ENCODE measurements around the gene TOM1L2. TPM values are rescaled to one million over a fixed set of nuclear protein-coding genes. Genes with fewer than 3 reads are reported as not detected.

Gene TOM1L2
- total RNA-seq, 1 donor from 2014 or later, result 27.1 TPM

GRCh38 chr17:17899486-17899885, 72.7 kb downstream of the TOM1L2 start:
- DNase-seq, result no peak

- no peak for DNase-seq
These were observed 73.5 kb downstream of the TOM1L2 start for GRCh38 chr17:17898673-17899072.

DNA sequence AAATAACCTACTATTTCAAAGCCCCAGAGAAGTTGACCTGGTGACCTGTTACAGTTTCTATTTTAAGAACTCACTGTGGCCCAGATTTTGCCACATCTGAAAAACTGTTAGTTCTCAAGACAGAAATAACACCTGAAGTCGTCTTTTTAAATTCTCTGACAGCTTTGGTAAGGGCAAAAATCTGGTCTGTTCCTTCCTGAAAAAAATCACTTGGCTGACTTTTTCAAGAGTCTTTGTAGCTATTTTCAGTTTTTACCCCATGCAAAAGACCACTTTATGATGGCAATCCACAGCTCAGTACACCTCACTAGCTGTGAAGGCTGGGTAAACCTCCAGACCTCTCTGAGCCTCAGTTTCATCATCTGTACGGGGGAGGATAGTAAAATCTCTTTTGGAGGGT, 74.8 kb downstream of the TOM1L2 start:
- DNase-seq, result no peak

DNA sequence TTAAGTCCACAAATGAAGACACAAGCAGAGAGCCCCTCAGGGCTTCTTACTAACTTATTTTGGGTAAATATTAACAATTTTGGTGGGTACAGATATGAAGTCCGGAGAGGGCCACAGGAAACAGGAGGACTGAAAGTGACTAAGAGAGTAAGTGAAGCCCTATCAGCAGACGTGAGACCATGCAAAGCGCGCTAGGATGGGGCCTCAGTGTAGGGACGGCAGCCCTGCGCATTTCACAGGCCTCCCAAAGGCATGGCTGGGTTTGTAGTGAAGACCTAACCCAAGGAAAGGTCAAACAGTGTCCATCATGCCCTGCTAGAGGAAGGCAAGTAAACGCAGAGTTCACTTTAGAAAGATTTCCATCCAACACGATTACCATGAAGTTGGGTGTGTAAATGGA, 75.5 kb downstream of the TOM1L2 start:
- DNase-seq, result no peak

DNA sequence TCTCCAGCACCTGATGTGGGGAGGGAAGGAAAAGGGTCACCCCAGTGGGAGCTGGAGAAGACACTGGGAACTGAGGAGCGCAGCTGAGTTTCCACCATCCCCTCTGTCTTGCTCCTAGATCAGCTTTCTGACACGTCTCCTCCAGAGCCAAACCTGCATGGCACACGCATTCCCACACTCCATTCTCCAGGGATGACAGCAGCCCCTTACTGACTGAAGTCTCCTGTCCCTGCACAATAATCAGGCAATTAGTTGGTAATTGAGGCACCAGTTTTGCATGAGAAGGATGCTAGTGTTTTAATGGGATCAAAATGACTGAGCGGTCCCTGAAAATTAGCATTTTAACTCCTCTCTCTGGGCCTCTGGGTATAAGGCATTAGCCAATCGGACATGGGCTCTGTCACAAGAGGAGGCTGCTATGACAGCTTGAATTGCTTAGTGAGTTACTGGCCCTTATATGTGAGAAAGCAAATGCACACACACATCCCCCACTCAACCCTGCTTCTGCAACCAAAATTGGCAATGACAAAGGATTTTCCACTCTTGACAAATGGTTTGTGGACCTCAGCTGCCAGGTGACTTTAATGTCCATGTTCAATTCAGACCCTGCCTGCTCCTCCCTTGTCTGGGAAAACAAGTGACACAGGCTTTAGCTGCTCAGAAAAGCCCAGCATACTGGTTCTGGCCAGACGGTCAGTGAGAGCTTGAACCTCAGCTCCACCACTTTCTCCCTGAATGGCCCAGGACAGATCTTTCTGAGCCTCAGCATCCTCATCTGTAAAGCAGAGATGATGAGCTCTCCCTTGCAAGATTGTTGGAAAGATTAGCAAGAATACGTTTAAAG, 78.2 kb downstream of the TOM1L2 start:
- DNase-seq, result no peak

- no peak for DNase-seq
These were observed 79.5 kb downstream of the TOM1L2 start for GRCh38 chr17:17892731-17893130.

- no peak for DNase-seq
These were observed 80.2 kb downstream of the TOM1L2 start for GRCh38 chr17:17892009-17892408.

DNA sequence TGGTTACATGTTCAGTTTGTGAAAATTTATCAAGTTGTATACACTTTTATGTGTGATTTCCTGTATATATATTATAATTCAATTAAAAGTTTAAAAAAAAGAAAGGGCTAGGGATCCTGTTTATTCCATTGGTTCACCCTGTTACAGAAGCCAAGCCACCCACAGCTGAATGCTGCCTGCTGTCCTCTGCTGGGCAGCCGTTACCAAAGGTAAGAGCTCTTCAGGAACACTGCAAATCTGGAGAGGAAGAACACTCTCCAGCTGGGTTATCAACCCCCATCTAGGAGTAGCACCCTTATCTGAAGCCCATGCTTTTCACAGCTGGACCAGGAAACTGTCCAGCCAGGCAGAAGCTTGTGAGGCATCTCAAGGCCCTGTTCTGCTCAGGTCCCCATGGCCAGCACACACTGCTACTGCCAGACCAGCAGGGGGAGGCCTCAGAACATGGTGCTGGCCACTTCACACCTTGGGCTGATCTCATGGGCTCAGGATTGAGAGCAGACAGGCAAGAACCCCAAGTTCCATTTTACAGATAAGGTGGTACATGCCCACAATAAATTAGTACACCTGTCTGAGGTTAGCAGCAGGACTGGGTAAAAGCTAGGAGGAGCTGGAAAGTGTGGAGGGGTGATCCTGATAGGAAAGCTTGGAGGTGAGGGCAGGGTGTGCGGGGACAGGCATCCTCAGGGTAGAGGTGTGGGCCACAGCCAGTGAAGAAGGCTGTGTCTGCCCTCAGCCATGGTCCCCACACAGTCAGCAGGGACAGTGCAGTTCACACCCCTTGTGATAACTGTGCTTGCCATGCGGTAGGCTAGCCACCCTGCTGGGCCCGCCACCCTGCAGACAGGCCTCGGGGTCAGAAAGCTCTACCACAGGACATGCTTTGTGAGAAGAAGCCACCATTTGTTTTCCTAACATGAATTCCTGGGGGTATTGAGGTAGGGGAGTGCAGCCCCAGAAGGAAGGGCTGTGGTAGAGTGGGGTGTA, 81.1 kb downstream of the TOM1L2 start:
- no peak for DNase-seq

DNA sequence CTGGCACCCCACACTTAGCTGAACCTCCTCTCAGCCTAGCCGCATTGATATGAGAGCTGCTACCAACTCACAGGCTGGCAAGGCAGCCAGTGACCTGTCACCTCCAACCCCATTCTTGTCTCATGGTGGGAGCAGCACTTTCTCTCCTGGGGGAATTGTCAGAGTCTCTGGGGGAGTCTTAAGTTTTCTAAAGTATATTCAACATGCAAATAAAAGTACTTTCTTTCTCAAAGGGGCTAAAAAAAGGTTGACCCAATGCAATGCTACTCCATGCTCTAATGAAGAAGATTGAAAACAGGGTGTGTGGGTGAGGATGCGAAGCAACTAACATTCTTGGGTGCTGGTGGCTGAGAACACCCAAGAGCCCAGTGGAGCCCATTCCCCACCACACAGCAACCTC, 82.3 kb downstream of the TOM1L2 start:
- no peak for DNase-seq

- no peak for DNase-seq
These were observed 83.4 kb downstream of the TOM1L2 start for GRCh38 chr17:17888821-17889220.

- DNase-seq, result no peak
These were observed 83.8 kb downstream of the TOM1L2 start for GRCh38 chr17:17888371-17888770.

- no peak for DNase-seq
These were observed 84.4 kb downstream of the TOM1L2 start for GRCh38 chr17:17887752-17888304.

- no peak for DNase-seq
These were observed 85.5 kb downstream of the TOM1L2 start for GRCh38 chr17:17886726-17887125.

DNA sequence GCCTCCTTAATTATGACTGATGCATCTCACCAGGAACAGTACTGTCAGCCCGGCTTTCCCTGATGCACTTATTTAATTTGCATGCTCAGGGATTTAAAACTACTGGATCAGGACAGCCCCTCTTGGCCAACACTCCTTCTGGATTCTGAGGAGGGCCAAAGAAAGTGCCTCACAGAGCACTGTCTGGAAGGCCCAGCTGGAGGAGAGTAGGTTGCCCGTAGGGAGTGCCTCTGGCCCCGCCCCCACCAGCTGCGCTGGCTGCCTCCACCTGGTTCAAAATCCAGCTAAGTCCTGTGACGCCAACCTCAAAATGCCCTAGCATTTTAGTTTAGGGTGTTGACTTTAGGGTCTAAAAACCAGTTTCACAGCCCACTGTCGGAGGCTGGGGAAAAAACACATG, 86.0 kb downstream of the TOM1L2 start:
- DNase-seq, result no peak

DNA sequence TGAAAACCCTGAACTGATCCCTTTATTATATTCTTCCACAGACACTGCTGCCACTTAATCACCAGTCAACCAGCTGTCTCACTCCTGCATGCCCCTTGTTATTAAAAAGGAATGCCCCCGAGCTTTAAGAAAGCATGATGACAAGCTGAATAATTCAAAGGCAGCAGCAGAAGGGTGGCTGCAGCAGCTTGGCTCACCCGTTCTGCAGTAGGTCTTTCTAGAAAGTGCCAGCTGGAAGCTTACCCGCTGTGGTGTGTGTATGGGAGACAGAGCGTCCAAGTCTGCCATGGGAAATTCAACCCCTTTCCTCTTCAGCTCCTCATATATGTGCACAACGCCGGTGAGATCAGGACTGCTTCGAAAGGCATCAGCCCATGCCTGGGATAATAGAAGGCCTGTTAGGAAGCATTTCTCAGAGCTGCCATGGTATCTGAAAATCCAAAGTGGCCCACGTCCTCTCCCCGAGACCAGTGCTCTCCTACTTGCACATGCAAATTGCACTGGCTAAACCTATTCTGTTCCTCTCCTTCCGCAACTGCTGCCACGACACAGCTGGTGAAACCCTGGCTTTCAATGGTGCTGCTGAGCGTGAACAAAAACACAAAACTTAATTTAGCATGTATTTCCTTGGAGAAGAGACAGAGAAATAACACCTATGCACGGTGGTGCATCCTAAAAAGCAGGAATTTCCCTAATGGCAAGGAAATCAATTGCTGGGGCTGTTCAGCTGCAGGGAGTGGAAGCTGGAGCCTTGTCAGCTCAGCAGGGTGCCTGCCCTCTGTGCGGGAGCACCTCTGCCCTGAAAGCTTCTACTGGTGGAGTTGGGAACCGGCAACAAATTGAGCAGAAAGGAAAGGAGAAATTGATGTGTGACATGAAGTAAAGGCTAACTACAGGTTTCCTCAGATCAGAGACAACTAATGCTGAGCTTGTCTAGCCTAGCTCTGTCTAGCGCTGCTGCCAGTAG, 87.5 kb downstream of the TOM1L2 start:
- DNase-seq, result no peak

- DNase-seq, result no peak
These were observed 88.4 kb downstream of the TOM1L2 start for GRCh38 chr17:17883801-17884200.

GRCh38 chr17:17882082-17882581, 90.1 kb downstream of the TOM1L2 start:
- DNase-seq, result no peak

- no peak for DNase-seq
These were observed 91.5 kb downstream of the TOM1L2 start for GRCh38 chr17:17880577-17881196.

DNA sequence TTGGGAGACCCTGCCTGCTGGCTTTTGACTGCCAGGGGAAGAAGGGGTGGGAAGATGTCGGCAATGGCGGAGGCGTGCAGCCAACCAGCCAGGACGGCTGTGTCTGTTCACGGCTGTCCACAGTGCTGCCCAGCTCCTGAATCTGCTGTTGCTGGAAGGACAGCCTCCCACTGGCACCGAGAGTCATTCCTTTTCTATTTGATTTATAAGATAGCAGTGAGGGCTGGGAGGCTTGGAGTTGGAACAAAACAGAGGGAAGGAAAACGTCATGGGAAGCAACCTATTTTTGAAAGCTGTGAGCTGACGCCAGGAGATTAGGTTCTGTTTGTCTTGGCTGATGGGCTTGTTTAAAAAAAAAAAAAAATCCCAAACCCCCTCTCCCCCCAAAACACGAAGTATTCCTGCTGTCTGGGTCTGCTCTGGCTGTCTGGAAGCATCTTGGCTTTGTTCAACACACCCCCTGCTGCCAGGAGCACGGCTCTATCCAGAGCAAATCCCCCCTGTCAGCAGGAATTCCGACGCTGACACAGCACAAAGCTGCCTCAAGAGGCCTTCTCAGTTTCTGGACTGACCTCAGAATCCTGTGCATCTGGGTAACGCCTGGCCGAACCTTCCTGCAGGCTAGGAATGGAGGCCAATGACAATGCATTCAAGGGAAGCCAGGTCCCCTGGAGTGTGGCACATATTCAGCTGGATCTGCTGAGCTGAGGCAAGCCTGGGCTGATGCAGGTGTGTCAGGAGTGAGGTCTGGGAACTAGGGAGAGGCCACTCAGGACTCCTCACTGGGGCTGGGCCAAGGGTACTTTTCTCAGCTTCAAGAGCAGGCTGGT, 94.5 kb downstream of the TOM1L2 start:
- peak; percentile 94 for DNase-seq

GRCh38 chr17:17876959-17877528, 95.2 kb downstream of the TOM1L2 start:
- DNase-seq, result peak; percentile 82

All from skin of body (tissue), 2 donors.